GM12878 (cell line): ENCODE data around the gene COX19.

Experiments
- EZH2 ChIP-seq: IDR thresholded peaks from 2 replicates; pipeline ENCODE4 v1.6.1; 2012; ENCODE audit warnings: low read depth, mild to moderate bottlenecking, control low read depth, inconsistent platforms, low read length, borderline replicate concordance; ENCODE audit not compliant: control insufficient read depth
- HDAC6 ChIP-seq: fragments of 200-600 bp; sonication (generic); IDR thresholded peaks from one replicate; pipeline ENCODE4 v1.8.0; 2017; ENCODE audit warnings: antibody characterized with exemption; ENCODE audit not compliant: unreplicated experiment
- POLR2AphosphoS2 ChIP-seq: IDR thresholded peaks from 2 replicates; pipeline ENCODE4 v1.6.1; 2011; ENCODE audit warnings: low read depth, mild to moderate bottlenecking, low read length, improper control_type of control experiment, moderate library complexity
- SRF ChIP-seq, 2 experiments: IDR thresholded peaks; 2 replicates each; pipeline ENCODE4 v1.6.1; 2011; ENCODE audit warnings: low read depth in 2 of 2, low read length in 2 of 2, mild to moderate bottlenecking in 1 of 2, moderate library complexity in 1 of 2
- ZBED1 ChIP-seq: IDR thresholded peaks from 2 replicates; pipeline ENCODE4 v1.6.1; 2016; ENCODE audit warnings: borderline replicate concordance
- TF ChIP-seq, protein P1 (sequence below), 3 experiments: IDR thresholded peaks in 2 of 3; conservative IDR thresholded peaks in 1 of 3; 2 replicates each; pipeline ENCODE4 v1.5.1; 2011; ENCODE audit warnings: low read depth in 3 of 3, low read length in 3 of 3, mild to moderate bottlenecking in 3 of 3, control low read depth in 2 of 3, moderate library complexity in 2 of 3, inconsistent platforms in 1 of 3, mixed read lengths in 1 of 3; ENCODE audit not compliant: control insufficient read depth in 2 of 3, insufficient read depth in 1 of 3; ENCODE audit errors: extremely low read depth in 1 of 3
- TF ChIP-seq, protein P2 (sequence below): IDR thresholded peaks from 2 replicates; pipeline ENCODE4 v1.6.1; 2012; ENCODE audit warnings: low read depth, low read length, improper control_type of control experiment

DNA sequence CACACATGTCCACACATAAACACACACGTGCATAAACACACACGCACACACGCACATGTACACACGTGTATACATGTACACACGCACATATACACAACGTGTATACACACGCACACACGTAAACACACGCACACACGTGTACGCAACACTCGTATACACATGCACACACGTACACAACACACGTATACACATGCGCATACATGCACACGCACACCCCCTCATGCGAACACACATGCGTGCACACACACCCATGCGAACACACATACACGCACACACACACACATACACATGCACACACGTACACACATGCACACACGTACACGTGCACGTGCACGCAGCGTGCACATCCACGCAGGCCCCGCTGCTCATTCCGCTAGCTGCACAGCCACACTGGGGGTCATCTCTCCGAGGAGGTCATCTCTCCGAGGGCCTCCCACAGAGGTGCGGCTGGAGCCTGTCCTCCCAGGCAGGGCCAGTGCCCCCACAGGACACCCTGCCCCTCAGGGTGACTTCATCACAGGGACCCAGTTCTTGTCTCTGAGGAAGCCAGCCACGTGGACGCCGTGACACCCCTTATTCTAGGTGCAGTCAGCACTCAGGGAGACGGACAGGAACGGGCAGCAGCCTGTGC is 33.5 kb upstream of the COX19 start:
- TF ChIP-seq, protein P1, sequence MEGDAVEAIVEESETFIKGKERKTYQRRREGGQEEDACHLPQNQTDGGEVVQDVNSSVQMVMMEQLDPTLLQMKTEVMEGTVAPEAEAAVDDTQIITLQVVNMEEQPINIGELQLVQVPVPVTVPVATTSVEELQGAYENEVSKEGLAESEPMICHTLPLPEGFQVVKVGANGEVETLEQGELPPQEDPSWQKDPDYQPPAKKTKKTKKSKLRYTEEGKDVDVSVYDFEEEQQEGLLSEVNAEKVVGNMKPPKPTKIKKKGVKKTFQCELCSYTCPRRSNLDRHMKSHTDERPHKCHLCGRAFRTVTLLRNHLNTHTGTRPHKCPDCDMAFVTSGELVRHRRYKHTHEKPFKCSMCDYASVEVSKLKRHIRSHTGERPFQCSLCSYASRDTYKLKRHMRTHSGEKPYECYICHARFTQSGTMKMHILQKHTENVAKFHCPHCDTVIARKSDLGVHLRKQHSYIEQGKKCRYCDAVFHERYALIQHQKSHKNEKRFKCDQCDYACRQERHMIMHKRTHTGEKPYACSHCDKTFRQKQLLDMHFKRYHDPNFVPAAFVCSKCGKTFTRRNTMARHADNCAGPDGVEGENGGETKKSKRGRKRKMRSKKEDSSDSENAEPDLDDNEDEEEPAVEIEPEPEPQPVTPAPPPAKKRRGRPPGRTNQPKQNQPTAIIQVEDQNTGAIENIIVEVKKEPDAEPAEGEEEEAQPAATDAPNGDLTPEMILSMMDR (IDR thresholded peaks at IDR 0.05 in 2 of 3, conservative IDR thresholded peaks at IDR 0.05 in 1 of 3; ENCODE audit: control insufficient read depth in 2 of 3, extremely low read depth in 1 of 3, insufficient read depth in 1 of 3, low read depth in 3 of 3, low read length in 3 of 3): no peak
- TF ChIP-seq EZH2 (no peak), POLR2AphosphoS2 (peak; percentile 61), ZBED1 (no peak), HDAC6 (no peak), SRF (IDR thresholded peaks at IDR 0.05; ENCODE audit: low read depth in 2 of 2, low read length in 2 of 2) (no peak)
- TF ChIP-seq, protein P2, sequence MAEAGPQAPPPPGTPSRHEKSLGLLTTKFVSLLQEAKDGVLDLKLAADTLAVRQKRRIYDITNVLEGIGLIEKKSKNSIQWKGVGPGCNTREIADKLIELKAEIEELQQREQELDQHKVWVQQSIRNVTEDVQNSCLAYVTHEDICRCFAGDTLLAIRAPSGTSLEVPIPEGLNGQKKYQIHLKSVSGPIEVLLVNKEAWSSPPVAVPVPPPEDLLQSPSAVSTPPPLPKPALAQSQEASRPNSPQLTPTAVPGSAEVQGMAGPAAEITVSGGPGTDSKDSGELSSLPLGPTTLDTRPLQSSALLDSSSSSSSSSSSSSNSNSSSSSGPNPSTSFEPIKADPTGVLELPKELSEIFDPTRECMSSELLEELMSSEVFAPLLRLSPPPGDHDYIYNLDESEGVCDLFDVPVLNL: no peak
